OCI-LY1 (cell line): Measurements from ENCODE around the gene NXPH4.

ENCODE experiments used
- H2AFZ ChIP-seq: fragments of 200-600 bp; sonication (generic), shearing (Covaris generic); 2 replicates; pipeline ENCODE4 v1.6.0; 2014; ENCODE audit warnings: antibody characterized with exemption, mild to moderate bottlenecking, low read length
- H3F3A ChIP-seq: fragments of 200-600 bp; sonication (generic), shearing (Covaris generic); 2 replicates; pipeline ENCODE4 v1.6.0; 2014; ENCODE audit warnings: mild to moderate bottlenecking, antibody characterized with exemption, low read length, moderate library complexity; ENCODE audit not compliant: insufficient read depth
- H3K27ac ChIP-seq: fragments of 200-600 bp; sonication (generic); 2 replicates; pipeline ENCODE4 v1.5.1; 2014; ENCODE audit warnings: low read length, mixed run types, mild to moderate bottlenecking, low read depth; ENCODE audit not compliant: poor library complexity, severe bottlenecking
- H3K27me3 ChIP-seq: fragments of 200-600 bp; sonication (generic); 2 replicates; pipeline ENCODE4 v1.6.0; 2014; ENCODE audit warnings: antibody characterized with exemption, mild to moderate bottlenecking, low read length, moderate library complexity; ENCODE audit not compliant: insufficient read depth
- H3K36me3 ChIP-seq: fragments of 200-600 bp; sonication (generic); 2 replicates; pipeline ENCODE4 v1.6.1; 2014; ENCODE audit warnings: mild to moderate bottlenecking, antibody characterized with exemption, low read length, moderate library complexity, mixed read lengths; ENCODE audit not compliant: insufficient read depth
- H3K4me1 ChIP-seq: fragments of 200-600 bp; sonication (generic); 2 replicates; pipeline ENCODE4 v1.5.1; 2014; ENCODE audit warnings: mild to moderate bottlenecking, low read length, moderate library complexity; ENCODE audit not compliant: insufficient read depth, severe bottlenecking
- H3K4me2 ChIP-seq: fragments of 200-600 bp; sonication (generic), shearing (Covaris generic); 2 replicates; pipeline ENCODE4 v1.6.1; 2014; ENCODE audit warnings: low read length
- H3K4me3 ChIP-seq: fragments of 200-600 bp; sonication (generic); 2 replicates; pipeline ENCODE4 v1.5.1; 2014; ENCODE audit warnings: low read length, low read depth, mild to moderate bottlenecking, mixed read lengths; ENCODE audit not compliant: poor library complexity, severe bottlenecking
- H3K79me2 ChIP-seq: fragments of 200-600 bp; shearing (Covaris generic); 2 replicates; pipeline ENCODE4 v1.6.1; 2016; ENCODE audit warnings: mixed run types, low read length, mixed read lengths; ENCODE audit not compliant: insufficient read depth
- H3K9ac ChIP-seq: fragments of 200-600 bp; sonication (generic), shearing (Covaris generic); 2 replicates; pipeline ENCODE4 v1.6.1; 2014; ENCODE audit warnings: mild to moderate bottlenecking, low read length, mixed read lengths
- H3K9me2 ChIP-seq: fragments of 200-600 bp; sonication (generic), shearing (Covaris generic); 2 replicates; pipeline ENCODE4 v1.6.1; 2014; ENCODE audit warnings: low read depth, mild to moderate bottlenecking, low read length, mixed read lengths
- H3K9me3 ChIP-seq: fragments of 200-600 bp; shearing (Covaris generic); 2 replicates; pipeline ENCODE4 v1.6.1; 2014; ENCODE audit warnings: low read length, mixed read lengths
- H4K20me1 ChIP-seq: fragments of 200-600 bp; sonication (generic), shearing (Covaris generic); 2 replicates; pipeline ENCODE4 v1.6.0; 2016; ENCODE audit warnings: mild to moderate bottlenecking, low read length; ENCODE audit not compliant: insufficient read depth
- CTCF ChIP-seq: fragments of 200-600 bp; sonication (generic), shearing (Covaris generic); IDR thresholded peaks from 2 replicates; pipeline ENCODE4 v1.5.1; 2017; ENCODE audit warnings: mild to moderate bottlenecking, antibody characterized with exemption, low read length, moderate library complexity, mixed read lengths
- EZH2 ChIP-seq: fragments of 200-600 bp; sonication (generic), shearing (Covaris generic); IDR thresholded peaks from 2 replicates; pipeline ENCODE4 v1.8.0; 2017; ENCODE audit warnings: borderline replicate concordance, mixed run types, mild to moderate bottlenecking, antibody characterized with exemption, low read length, moderate library complexity, mixed read lengths

Gene NXPH4

GRCh38 chr12:57194253-57194652 is 22.3 kb upstream of the NXPH4 start:
- no peaks in the 10 kb centered on the region for H3K36me3 ChIP-seq
- no peak overlapping the region for H3K9ac ChIP-seq

GRCh38 chr12:57195186-57195585 is 21.4 kb upstream of the NXPH4 start:
- peaks cover 36% of the 10 kb centered on the region; the same call in 1 of the 2 replicates for H3K27me3 ChIP-seq
- no peaks in the 10 kb centered on the region for H3K9me2 ChIP-seq
- H3K9ac ChIP-seq: no peak overlapping the region
- H3K4me2 ChIP-seq: peak overlapping the region; percentile 6; the same call in 1 of the 2 replicates
- TF ChIP-seq EZH2: no peak
- H3K27ac ChIP-seq: no peak overlapping the region
- no peaks in the 10 kb centered on the region for H3K36me3 ChIP-seq
- no peaks in the 10 kb centered on the region for H3K79me2 ChIP-seq
- no peaks in the 10 kb centered on the region for H4K20me1 ChIP-seq
- no peaks in the 10 kb centered on the region for H3K9me3 ChIP-seq
- peaks cover 21% of the 10 kb centered on the region for H3K4me1 ChIP-seq
- no peak overlapping the region for H3K4me3 ChIP-seq
- no peak overlapping the region for H2AFZ ChIP-seq
- H3F3A ChIP-seq: no peaks in the 10 kb centered on the region

More at GRCh38 chr12:57194253-57194652, 22.3 kb upstream of the NXPH4 start:
- Histone ChIP-seq H3K27ac (no peak overlapping the region), H3K4me1 (peaks cover 21% of the 10 kb centered on the region), H3K4me3 (no peak overlapping the region), H3K27me3 (peaks cover 28% of the 10 kb centered on the region; the same call in 1 of the 2 replicates), H2AFZ (no peak overlapping the region), H4K20me1 (no peaks in the 10 kb centered on the region), H3K9me3 (no peaks in the 10 kb centered on the region), H3K9me2 (no peaks in the 10 kb centered on the region), H3F3A (no peaks in the 10 kb centered on the region), H3K4me2 (no peak overlapping the region; the same call in 1 of the 2 replicates), H3K79me2 (no peaks in the 10 kb centered on the region)
- TF ChIP-seq EZH2 (no peak), CTCF (peak; percentile 15; the same call in 1 of the 2 replicates)

GRCh38 chr12:57195611-57196371 is 20.8 kb upstream of the NXPH4 start:
- no peaks in the 10 kb centered on the region for H3K36me3 ChIP-seq

More at GRCh38 chr12:57195611-57196371, 20.8 kb upstream of the NXPH4 start:
- H3K27me3 ChIP-seq: peaks cover 36% of the 10 kb centered on the region; the same call in 1 of the 2 replicates
- no peaks in the 10 kb centered on the region for H3K9me2 ChIP-seq
- no peak overlapping the region for H2AFZ ChIP-seq
- H3K4me3 ChIP-seq: no peak overlapping the region
- H3K9ac ChIP-seq: no peak overlapping the region
- no peaks in the 10 kb centered on the region for H3K9me3 ChIP-seq
- H4K20me1 ChIP-seq: no peaks in the 10 kb centered on the region
- TF ChIP-seq EZH2 (no peak), CTCF (peak; percentile 70)
- H3K4me1 ChIP-seq: peaks cover 21% of the 10 kb centered on the region
- peak overlapping the region; percentile 6; the same call in 1 of the 2 replicates for H3K4me2 ChIP-seq
- no peak overlapping the region for H3K27ac ChIP-seq
- no peaks in the 10 kb centered on the region for H3F3A ChIP-seq
- no peaks in the 10 kb centered on the region for H3K79me2 ChIP-seq
